Articular chondrocyte of knee joint (primary cell): ENCODE data around the gene OR10J5. TPM values are rescaled to one million over a fixed set of nuclear protein-coding genes. Genes with fewer than 3 reads are reported as not detected.

Experiments
- total RNA-seq: library from RNA; depleted of rRNA; stranded (reverse); fragments of >200 nt; gene quantifications from 2 replicates; pipeline ENCODE4 v1.2.3, GENCODE V29; 2012

The OR10J5 gene
- total RNA-seq = not detected in 2 replicates

DNA sequence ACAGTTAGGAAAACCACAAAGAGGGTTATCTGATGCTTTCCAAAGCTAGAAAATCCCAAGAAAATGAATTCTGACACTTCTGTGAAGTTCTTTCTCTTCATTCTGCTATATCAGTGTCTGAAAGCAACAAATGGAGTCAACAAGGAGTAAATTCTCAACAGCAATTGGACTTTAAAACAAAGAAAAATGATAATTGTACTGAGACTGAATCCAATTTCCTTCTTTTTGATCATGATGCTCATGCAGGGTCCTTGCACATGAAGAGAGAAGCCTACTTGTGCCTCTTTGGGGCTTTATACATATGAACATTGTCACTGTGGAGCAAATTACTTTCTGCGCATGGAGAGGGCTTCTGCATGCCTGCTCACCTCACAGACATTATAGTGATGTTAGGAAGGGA, at the start of gene OR10J5:
Gene OR10J5, minus strand, starts transcription at position 101 of the 400 bp plus-strand sequence. Its CDS starts 0 bp downstream, at position 101.

Other genes starting within 250 kb of the OR10J5 start
- gene FCER1A, start 233.7 kb downstream of the OR10J5 start, total RNA-seq = not detected in 2 replicates
- not detected in 2 replicates for gene OR10J4, start 103.8 kb downstream of the OR10J5 start, total RNA-seq
- gene OR10J1, start 96.3 kb downstream of the OR10J5 start, total RNA-seq = not detected in 2 replicates
- gene APCS, start 51.8 kb upstream of the OR10J5 start, total RNA-seq = not detected in 2 replicates
- not detected in 2 replicates for gene CRP, start 178.6 kb upstream of the OR10J5 start, total RNA-seq
- gene DUSP23, start 245.0 kb upstream of the OR10J5 start, total RNA-seq = 6.8 and 9.8 TPM in 2 replicates